SK-N-SH treated with all-trans-retinoic acid at 6 μM for 48 hours (cell line): ENCODE data around the gene ANKRD6.

ENCODE experiments used
- ARNTL ChIP-seq: fragments of 450-650 bp; formaldehyde crosslinking; IDR thresholded peaks from 2 replicates; pipeline ENCODE4 v1.5.0; 2020; ENCODE audit warnings: low read depth, mild to moderate bottlenecking, moderate library complexity, borderline replicate concordance
- CSDC2 ChIP-seq: fragments of 250-450 bp; sonication (Bioruptor Pico); IDR thresholded peaks from 2 replicates; pipeline ENCODE4 v1.5.0; 2020; ENCODE audit warnings: mild to moderate bottlenecking, moderate library complexity
- ISL1 ChIP-seq: fragments of 250-450 bp; sonication (Bioruptor Pico); IDR thresholded peaks from 2 replicates; pipeline ENCODE4 v2.1.2; 2022; ENCODE audit warnings: mild to moderate bottlenecking, moderate library complexity
- PATZ1 ChIP-seq: fragments of 250-450 bp; sonication (Bioruptor Pico); IDR thresholded peaks from 2 replicates; pipeline ENCODE4 v1.8.0; 2020; ENCODE audit warnings: mild to moderate bottlenecking, moderate library complexity, borderline replicate concordance
- ZFP30 ChIP-seq: fragments of 450-650 bp; formaldehyde crosslinking; IDR thresholded peaks from 2 replicates; pipeline ENCODE4 v1.5.0; 2022; ENCODE audit warnings: mild to moderate bottlenecking, moderate library complexity
- ZNF565 ChIP-seq: fragments of 450-650 bp; formaldehyde crosslinking; conservative IDR thresholded peaks from 2 replicates; pipeline ENCODE4 v1.5.0; 2020; ENCODE audit warnings: low read depth, mild to moderate bottlenecking, moderate library complexity
- ZNF70 ChIP-seq: fragments of 450-650 bp; formaldehyde crosslinking; IDR thresholded peaks from 2 replicates; pipeline ENCODE4 v1.5.0; 2020; ENCODE audit warnings: mild to moderate bottlenecking, moderate library complexity

- TF ChIP-seq CSDC2 (CRISPR knock-in tag), result no peak
- TF ChIP-seq ZNF70 (CRISPR knock-in tag), result no peak
- no peak for TF ChIP-seq ZFP30
- TF ChIP-seq PATZ1 (CRISPR knock-in tag), result no peak
- TF ChIP-seq ARNTL (CRISPR knock-in tag), result no peak
- TF ChIP-seq ZNF565 (CRISPR knock-in tag), result no peak
- no peak for TF ChIP-seq ISL1 (CRISPR knock-in tag)
Observed at GRCh38 chr6:89615882-89616281, 182.9 kb downstream of the ANKRD6 start.
